K562 (cell line): ENCODE data around the gene RALB. TPM values are rescaled to one million over a fixed set of nuclear protein-coding genes. Genes with fewer than 3 reads are reported as not detected.

Experiments
- ATF6 ChIP-seq: sonication (generic); formaldehyde crosslinking; IDR thresholded peaks from 2 replicates; pipeline ENCODE4 v1.4.0; 2020; ENCODE audit warnings: mild to moderate bottlenecking, missing genetic modification reagents
- DMBX1 ChIP-seq: fragments of 250-450 bp; sonication (Bioruptor Pico); IDR thresholded peaks from 2 replicates; pipeline ENCODE4 v1.8.0; 2022; ENCODE audit warnings: inconsistent platforms, mild to moderate bottlenecking, moderate library complexity, borderline replicate concordance
- FOXP1 ChIP-seq: sonication (generic); formaldehyde crosslinking; IDR thresholded peaks from 2 replicates; pipeline ENCODE4 v1.8.0; 2022; ENCODE audit warnings: mild to moderate bottlenecking, missing genetic modification reagents
- JUN ChIP-seq, 2 experiments: sonication (generic) in 1 of 2; formaldehyde crosslinking in 1 of 2; IDR thresholded peaks; 2 replicates each; pipeline versions ENCODE4 v1.6.1 to v1.8.0; 2012 to 2022; ENCODE audit warnings: borderline replicate concordance in 2 of 2, mild to moderate bottlenecking in 2 of 2, improper control_type of control experiment in 1 of 2, low read depth in 1 of 2, low read length in 1 of 2, missing genetic modification reagents in 1 of 2
- MBD2 ChIP-seq: sonication (generic); IDR thresholded peaks from 2 replicates; pipeline ENCODE4 v1.6.1; 2016; ENCODE audit warnings: low read depth, borderline replicate concordance
- NCOA2 ChIP-seq, 2 experiments: fragments of 450-650 bp; IDR thresholded peaks; 2 replicates each; pipeline ENCODE4 v1.6.1; 2018; ENCODE audit warnings: mild to moderate bottlenecking in 2 of 2, moderate library complexity in 1 of 2; ENCODE audit not compliant: partially characterized antibody in 2 of 2
- POLR2B ChIP-seq: fragments of 450-650 bp; IDR thresholded peaks from 2 replicates; pipeline ENCODE4 v1.6.1; 2018; ENCODE audit warnings: low read depth; ENCODE audit not compliant: partially characterized antibody
- XRCC5 ChIP-seq: fragments of 200-400 bp; formaldehyde crosslinking; IDR thresholded peaks from 2 replicates; pipeline ENCODE4 v1.6.1; 2017; ENCODE audit warnings: low read depth, mild to moderate bottlenecking, low read length
- ZFPM2 ChIP-seq: fragments of 250-450 bp; sonication (Bioruptor Pico); IDR thresholded peaks from 2 replicates; pipeline ENCODE4 v1.5.1; 2022; ENCODE audit warnings: mild to moderate bottlenecking
- ZNF197 ChIP-seq: fragments of 200-800 bp; sonication (Bioruptor generic); IDR thresholded peaks from 2 replicates; pipeline ENCODE4 v1.6.1; 2016; ENCODE audit warnings: low read depth, missing genetic modification characterization, missing compliant biosample characterization
- ZNF609 ChIP-seq: sonication (generic); formaldehyde crosslinking; IDR thresholded peaks from 2 replicates; pipeline ENCODE4 v1.8.1; 2023; ENCODE audit warnings: missing genetic modification reagents, mild to moderate bottlenecking, borderline replicate concordance
- ZNF766 ChIP-seq: fragments of 200-800 bp; sonication (Bioruptor generic); conservative IDR thresholded peaks from 2 replicates; pipeline ENCODE4 v1.6.1; 2016; ENCODE audit warnings: missing genetic modification characterization, missing compliant biosample characterization
- polyA plus RNA-seq, 8 experiments: library from polyadenylated mRNA; depleted of rRNA in 4 of 8; stranded (reverse) in 5 of 8; unstranded in 3 of 8; fragments of >200 nt; fragmentation: Nextera tagmentation in 2 of 8; fragmentation: Illumina TruSeq in 1 of 8; extraction: Ambion mirVana in 2 of 8; extraction: Trizol in 1 of 8; gene quantifications; 2 replicates each; pipeline versions ENCODE4 v1.2.1 to v1.2.3, GENCODE V29; 2011 to 2014; ENCODE audit warnings: inconsistent platforms in 1 of 8, missing spikeins in 1 of 8
- total RNA-seq, 7 experiments: library from RNA; depleted of rRNA in 6 of 7; stranded (reverse); fragments of >200 nt in 6 of 7; fragmentation: Illumina TruSeq in 2 of 7; extraction: Trizol in 2 of 7; gene quantifications; 2 replicates each; pipeline versions ENCODE4 v1.2.1 to v1.2.3, GENCODE V29; 2011 to 2021; ENCODE audit warnings: low replicate concordance in 1 of 7
- TF ChIP-seq, protein P1 (sequence below): fragments of 250-450 bp; sonication (Bioruptor Pico); IDR thresholded peaks from 2 replicates; pipeline ENCODE4 v1.8.0; 2022; ENCODE audit warnings: inconsistent platforms

Gene RALB
- total and polyA plus RNA-seq, 9 of the 15 experiments (the other 6 are each of a cell fraction or from before 2014, with no cell fraction given) = 14.8 to 65.6 (median 38.4) TPM

DNA sequence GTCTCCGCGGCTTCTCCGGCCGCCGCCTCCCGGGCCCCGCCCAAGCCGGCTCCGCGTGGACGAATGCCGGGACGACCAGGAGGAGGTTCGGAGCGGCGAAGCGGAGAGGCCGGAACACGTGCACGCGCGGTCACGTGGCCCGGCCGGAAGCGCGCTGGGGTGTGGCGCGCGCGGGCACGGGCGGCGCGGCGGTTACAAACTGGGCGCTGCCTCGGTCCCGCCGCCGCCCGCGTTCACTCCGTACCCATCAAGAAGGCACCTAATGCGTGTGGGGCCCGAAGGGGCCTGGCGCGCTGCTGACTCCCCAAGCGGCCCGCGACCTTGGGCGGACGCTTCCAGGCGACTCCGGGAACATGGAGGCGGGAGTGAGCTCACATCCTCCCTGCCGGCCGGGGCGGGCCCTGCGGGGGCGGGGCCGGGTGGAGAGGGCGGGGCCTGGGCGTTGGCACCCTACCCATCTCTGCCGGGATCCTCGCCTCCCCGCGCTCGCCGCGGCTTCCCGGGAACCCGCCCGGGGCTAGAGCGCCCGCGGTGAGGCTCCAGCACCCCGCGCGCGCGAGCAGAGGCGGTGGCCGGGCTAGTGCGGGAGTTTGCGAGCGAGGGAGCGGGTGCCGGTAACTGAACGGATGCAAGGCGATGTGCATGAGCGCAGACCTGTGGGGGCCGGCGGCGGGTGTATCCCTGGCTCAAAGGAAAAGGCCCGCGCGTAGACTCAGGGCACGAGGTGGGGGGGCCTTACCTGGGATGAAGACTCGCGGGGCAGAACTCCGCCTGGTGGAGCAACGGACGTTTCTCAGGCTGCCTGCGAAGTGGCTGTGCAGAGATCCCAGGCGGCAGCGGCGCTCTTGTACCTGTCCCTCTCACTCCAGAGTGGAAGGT is 29.4 kb upstream of the RALB start, which contains the start of gene TMEM185B (continued):
- TF ChIP-seq DMBX1 (CRISPR knock-in tag) (peak; percentile 76), ZNF197 (CRISPR knock-in tag) (peak; percentile 76; the same call in 1 of the 2 replicates), MBD2 (peak; percentile 62; the same call in 1 of the 2 replicates), FOXP1 (CRISPR knock-in tag) (peak; percentile 99), POLR2B (peak; percentile 35), ZNF609 (CRISPR knock-in tag) (peak; percentile 20; the same call in 1 of the 2 replicates), ZNF766 (peak; percentile 91), ZFPM2 (CRISPR knock-in tag) (0 out of 2 replicates have a peak, but pooled peaks have one; percentile 53), NCOA2 (IDR thresholded peaks at IDR 0.05; ENCODE audit: partially characterized antibody in 2 of 2) (no peak), JUN (IDR thresholded peaks at IDR 0.05; ENCODE audit: borderline replicate concordance, low read depth, low read length) (peak; percentile 76; the same call in 1 of the 2 replicates), JUN (CRISPR knock-in tag; IDR thresholded peaks at IDR 0.05; ENCODE audit: borderline replicate concordance) (peak; percentile 89; the same call in 1 of the 2 replicates), ATF6 (0 out of 2 replicates have a peak, but pooled peaks have one; percentile 75), XRCC5 (no peak; the same call in 1 of the 2 replicates)
- TF ChIP-seq, protein P1, sequence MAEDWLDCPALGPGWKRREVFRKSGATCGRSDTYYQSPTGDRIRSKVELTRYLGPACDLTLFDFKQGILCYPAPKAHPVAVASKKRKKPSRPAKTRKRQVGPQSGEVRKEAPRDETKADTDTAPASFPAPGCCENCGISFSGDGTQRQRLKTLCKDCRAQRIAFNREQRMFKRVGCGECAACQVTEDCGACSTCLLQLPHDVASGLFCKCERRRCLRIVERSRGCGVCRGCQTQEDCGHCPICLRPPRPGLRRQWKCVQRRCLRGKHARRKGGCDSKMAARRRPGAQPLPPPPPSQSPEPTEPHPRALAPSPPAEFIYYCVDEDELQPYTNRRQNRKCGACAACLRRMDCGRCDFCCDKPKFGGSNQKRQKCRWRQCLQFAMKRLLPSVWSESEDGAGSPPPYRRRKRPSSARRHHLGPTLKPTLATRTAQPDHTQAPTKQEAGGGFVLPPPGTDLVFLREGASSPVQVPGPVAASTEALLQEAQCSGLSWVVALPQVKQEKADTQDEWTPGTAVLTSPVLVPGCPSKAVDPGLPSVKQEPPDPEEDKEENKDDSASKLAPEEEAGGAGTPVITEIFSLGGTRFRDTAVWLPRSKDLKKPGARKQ (CRISPR knock-in tag) = no peak
